ENCODE data around the gene ARHGEF16.

- no peak for TF ChIP-seq POLR2A (IDR thresholded peaks at IDR 0.05)
- TF ChIP-seq POLR2AphosphoS5 (IDR thresholded peaks at IDR 0.05) = no peak
These were observed 31.8 kb upstream of the ARHGEF16 start for GRCh38 chr1:3422638-3423037.

Data from spleen (tissue), 3 donors.